ENCODE data around the gene POU6F2. TPM values are rescaled to one million over a fixed set of nuclear protein-coding genes. Genes with fewer than 3 reads are reported as not detected.

POU6F2 gene
- total RNA-seq, 5 donors from 2014 or later (not counting 1 experiment from before 2014, with no cell fraction given), result not detected

DNA sequence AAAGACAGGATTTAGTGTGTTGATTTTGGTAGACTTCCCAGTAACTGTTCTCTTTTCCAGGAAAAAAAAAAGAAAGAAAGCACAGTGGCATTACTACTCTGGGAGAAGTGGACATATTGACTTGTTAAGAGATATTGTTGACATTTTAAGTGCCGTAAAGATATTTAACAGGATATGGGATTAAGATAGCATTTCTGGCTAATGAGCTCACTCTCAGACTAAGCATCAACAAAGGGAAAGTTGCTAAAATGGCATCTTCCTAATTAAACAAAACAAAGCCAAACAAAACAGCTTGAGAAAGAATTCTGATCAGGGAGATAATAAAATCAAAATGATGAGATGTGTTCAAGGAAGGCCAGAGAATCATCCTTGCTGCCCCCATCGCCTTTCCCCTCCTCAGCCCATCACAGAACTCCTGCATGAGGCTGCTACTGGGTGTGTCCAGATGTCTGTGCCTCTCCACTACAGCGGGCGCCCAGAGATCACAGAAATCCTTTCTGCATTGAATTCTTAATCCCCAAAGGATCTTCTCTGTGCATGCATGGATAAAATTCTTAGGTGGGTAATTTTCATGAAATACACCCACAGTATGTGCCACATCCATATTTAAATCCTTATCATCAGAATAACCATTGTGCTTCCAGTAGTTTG, 270.5 kb downstream of the POU6F2 start:
- H3K9me3 Mint-ChIP-seq, result no peaks in the 10 kb centered on the region
- Histone ChIP-seq H3K4me3 (ENCODE audit: control insufficient read depth in 1 of 2, extremely low read depth in 1 of 2, low read length in 1 of 2) (no peak overlapping the region), H3K9me3 (no peaks in the 10 kb centered on the region), H3K36me3 (ENCODE audit: control insufficient read depth in 2 of 2, extremely low read depth in 1 of 2, insufficient read depth in 1 of 2, low read length in 1 of 2) (no peaks in the 10 kb centered on the region), H3K27ac (ENCODE audit: low read length) (no peak overlapping the region), H3K4me1 (ENCODE audit: control insufficient read depth in 1 of 2, extremely low read depth in 1 of 2, insufficient read depth in 2 of 2, low read length in 2 of 2) (no peaks in the 10 kb centered on the region), H3K27me3 (replicated peaks in 1 of 2; ENCODE audit: control insufficient read depth in 2 of 2, extremely low read depth in 1 of 2, insufficient read depth in 2 of 2, low read length in 1 of 2) (no peaks in the 10 kb centered on the region)
- no peak overlapping the region for H3K27ac Mint-ChIP-seq
- no peaks in the 10 kb centered on the region for H3K36me3 Mint-ChIP-seq
- ATAC-seq (replicated peaks in 1 of 4) (no peak), DNase-seq (no peak)
- no peak overlapping the region for H3K4me3 Mint-ChIP-seq
- WGBS (ENCODE audit: insufficient coverage), result no CpG with 5 or more reads among the region's 4 CpGs
- CTCF ChIA-PET, result no interaction called here
- peaks cover 0 to 12% of the 10 kb centered on the region in 2 donors for H3K27me3 Mint-ChIP-seq
- POLR2A ChIA-PET, result no interaction called here
- H3K4me1 Mint-ChIP-seq, result no peaks in the 10 kb centered on the region

DNA sequence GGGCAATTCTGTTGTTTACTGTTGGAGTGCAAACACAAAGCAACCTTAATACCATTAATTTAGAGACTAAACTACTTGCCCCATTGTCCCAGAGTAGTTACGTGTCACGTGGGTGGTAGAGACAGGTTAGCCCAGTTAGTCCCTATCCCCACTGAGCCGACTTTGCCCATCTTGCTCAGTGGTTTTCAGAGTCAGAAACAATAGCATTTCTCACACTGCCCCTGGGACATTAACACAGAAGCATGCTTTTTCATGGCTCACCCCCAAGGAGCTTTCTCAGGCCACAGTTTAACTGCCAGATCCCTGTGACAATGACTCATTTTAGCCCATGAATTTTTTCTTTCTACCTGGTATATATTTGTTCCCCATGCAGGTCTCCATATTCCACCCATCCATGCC, 271.0 kb downstream of the POU6F2 start:
- H3K9me3 Mint-ChIP-seq, result no peaks in the 10 kb centered on the region
- Histone ChIP-seq H3K27me3 (replicated peaks in 1 of 2; ENCODE audit: control insufficient read depth in 2 of 2, extremely low read depth in 1 of 2, insufficient read depth in 2 of 2, low read length in 1 of 2) (no peaks in the 10 kb centered on the region), H3K36me3 (ENCODE audit: control insufficient read depth in 2 of 2, extremely low read depth in 1 of 2, insufficient read depth in 1 of 2, low read length in 1 of 2) (no peaks in the 10 kb centered on the region), H3K4me3 (ENCODE audit: control insufficient read depth in 1 of 2, extremely low read depth in 1 of 2, low read length in 1 of 2) (no peak overlapping the region), H3K4me1 (ENCODE audit: control insufficient read depth in 1 of 2, extremely low read depth in 1 of 2, insufficient read depth in 2 of 2, low read length in 2 of 2) (no peaks in the 10 kb centered on the region), H3K27ac (ENCODE audit: low read length) (no peak overlapping the region), H3K9me3 (no peaks in the 10 kb centered on the region)
- no peaks in the 10 kb centered on the region for H3K4me1 Mint-ChIP-seq
- H3K4me3 Mint-ChIP-seq, result no peak overlapping the region
- POLR2A ChIA-PET, result no interaction called here
- 88% methylated on average over 3 of the region's 3 CpGs for WGBS (ENCODE audit: insufficient coverage)
- CTCF ChIA-PET, result no interaction called here
- ATAC-seq (replicated peaks in 1 of 4), result no peak
- no peaks in the 10 kb centered on the region for H3K36me3 Mint-ChIP-seq
- no peak for DNase-seq
- H3K27ac Mint-ChIP-seq, result no peak overlapping the region
- peaks cover 0 to 12% of the 10 kb centered on the region in 2 donors for H3K27me3 Mint-ChIP-seq

DNA sequence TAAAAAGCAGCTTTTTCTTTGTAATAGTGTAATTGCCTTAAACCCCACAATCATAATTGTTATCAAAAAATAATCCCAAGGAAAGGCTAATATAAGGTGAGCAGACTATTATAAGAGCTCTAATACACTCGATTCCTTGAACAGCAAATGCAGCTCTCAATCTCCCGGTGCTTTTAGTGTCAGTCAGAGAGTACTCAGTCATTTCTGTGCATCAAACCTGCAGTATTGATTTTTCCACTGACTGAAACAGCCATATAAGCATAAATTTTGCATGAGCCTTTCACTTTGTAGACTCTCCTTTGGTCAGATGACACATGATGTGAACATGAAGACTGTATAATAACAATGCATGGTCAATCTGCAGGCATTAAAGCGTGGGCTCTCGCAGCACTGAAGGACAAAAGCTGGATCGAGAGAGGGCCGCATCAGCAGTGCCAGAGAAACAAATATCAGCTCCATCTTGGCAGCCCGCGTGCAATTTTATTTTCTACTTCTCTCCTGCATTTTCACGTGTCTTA, 272.0 kb downstream of the POU6F2 start:
- Histone ChIP-seq H3K27ac (ENCODE audit: low read length) (no peak overlapping the region), H3K36me3 (ENCODE audit: control insufficient read depth in 2 of 2, extremely low read depth in 1 of 2, insufficient read depth in 1 of 2, low read length in 1 of 2) (no peaks in the 10 kb centered on the region), H3K4me1 (ENCODE audit: control insufficient read depth in 1 of 2, extremely low read depth in 1 of 2, insufficient read depth in 2 of 2, low read length in 2 of 2) (no peaks in the 10 kb centered on the region), H3K27me3 (replicated peaks in 1 of 2; ENCODE audit: control insufficient read depth in 2 of 2, extremely low read depth in 1 of 2, insufficient read depth in 2 of 2, low read length in 1 of 2) (no peaks in the 10 kb centered on the region), H3K4me3 (ENCODE audit: control insufficient read depth in 1 of 2, extremely low read depth in 1 of 2, low read length in 1 of 2) (no peak overlapping the region), H3K9me3 (no peaks in the 10 kb centered on the region)
- DNase-seq (no peak), ATAC-seq (replicated peaks in 1 of 4) (no peak)
- Mint-ChIP-seq H3K27me3 (peaks cover 0 to 12% of the 10 kb centered on the region in 2 donors), H3K36me3 (no peaks in the 10 kb centered on the region), H3K9me3 (no peaks in the 10 kb centered on the region), H3K4me1 (no peaks in the 10 kb centered on the region), H3K4me3 (no peak overlapping the region), H3K27ac (no peak overlapping the region)
- 83% methylated on average over 8 of the region's 9 CpGs for WGBS (ENCODE audit: insufficient coverage)
- POLR2A ChIA-PET, result no interaction called here
- CTCF ChIA-PET, result no interaction called here

- no peaks in the 10 kb centered on the region for H3K4me1 ChIP-seq (ENCODE audit: control insufficient read depth in 1 of 2, extremely low read depth in 1 of 2, insufficient read depth in 2 of 2, low read length in 2 of 2)
- no peak overlapping the region for H3K4me3 ChIP-seq (ENCODE audit: control insufficient read depth in 1 of 2, extremely low read depth in 1 of 2, low read length in 1 of 2)
- WGBS (ENCODE audit: insufficient coverage), result 100% methylated on average over 1 of the region's 4 CpGs
- no peaks in the 10 kb centered on the region for H3K36me3 ChIP-seq (ENCODE audit: control insufficient read depth in 2 of 2, extremely low read depth in 1 of 2, insufficient read depth in 1 of 2, low read length in 1 of 2)
- POLR2A ChIA-PET, result interaction anchor here in 1 of 2 donors (0.7 kb wide), 1 partner anchor 9 kb away, joined by 3 read pairs; no protein-coding TSS in a partner anchor
- Mint-ChIP-seq H3K9me3 (no peaks in the 10 kb centered on the region), H3K27ac (no peak overlapping the region), H3K27me3 (peaks cover 0 to 5% of the 10 kb centered on the region in 2 donors), H3K4me1 (no peaks in the 10 kb centered on the region), H3K36me3 (no peaks in the 10 kb centered on the region), H3K4me3 (no peak overlapping the region)
- CTCF ChIA-PET, result no interaction called here
- no peaks in the 10 kb centered on the region for H3K27me3 ChIP-seq (replicated peaks in 1 of 2; ENCODE audit: control insufficient read depth in 2 of 2, extremely low read depth in 1 of 2, insufficient read depth in 2 of 2, low read length in 1 of 2)
- no peaks in the 10 kb centered on the region for H3K9me3 ChIP-seq
- no peak overlapping the region for H3K27ac ChIP-seq (ENCODE audit: low read length)
- ATAC-seq (replicated peaks in 1 of 4) (no peak), DNase-seq (no peak)
These were observed 275.2 kb downstream of the POU6F2 start for GRCh38 chr7:39252916-39253315.

GRCh38 chr7:39259391-39260003, 281.8 kb downstream of the POU6F2 start:
- Mint-ChIP-seq H3K9me3 (no peaks in the 10 kb centered on the region), H3K27ac (no peak overlapping the region), H3K36me3 (no peaks in the 10 kb centered on the region), H3K27me3 (no peaks in the 10 kb centered on the region), H3K4me1 (no peaks in the 10 kb centered on the region), H3K4me3 (no peak overlapping the region)
- ATAC-seq (replicated peaks in 1 of 4) (no peak), DNase-seq (no peak)
- no peaks in the 10 kb centered on the region for H3K4me1 ChIP-seq (ENCODE audit: control insufficient read depth in 1 of 2, extremely low read depth in 1 of 2, insufficient read depth in 2 of 2, low read length in 2 of 2)
- H3K4me3 ChIP-seq (ENCODE audit: control insufficient read depth in 1 of 2, extremely low read depth in 1 of 2, low read length in 1 of 2), result no peak overlapping the region
- H3K27ac ChIP-seq (ENCODE audit: low read length), result no peak overlapping the region
- no peaks in the 10 kb centered on the region for H3K9me3 ChIP-seq
- no peaks in the 10 kb centered on the region for H3K36me3 ChIP-seq (ENCODE audit: control insufficient read depth in 2 of 2, extremely low read depth in 1 of 2, insufficient read depth in 1 of 2, low read length in 1 of 2)
- CTCF ChIA-PET, result no interaction called here
- 87% methylated on average over 7 of the region's 11 CpGs for WGBS (ENCODE audit: insufficient coverage)
- H3K27me3 ChIP-seq (replicated peaks in 1 of 2; ENCODE audit: control insufficient read depth in 2 of 2, extremely low read depth in 1 of 2, insufficient read depth in 2 of 2, low read length in 1 of 2), result peaks cover 0 to 3% of the 10 kb centered on the region in 2 experiments
- POLR2A ChIA-PET, result no interaction called here

- no peaks in the 10 kb centered on the region for H3K36me3 Mint-ChIP-seq
- no peak for DNase-seq
- ChIA-PET POLR2A (no interaction called here), CTCF (no interaction called here)
- no peaks in the 10 kb centered on the region for H3K4me1 ChIP-seq (ENCODE audit: control insufficient read depth in 1 of 2, extremely low read depth in 1 of 2, insufficient read depth in 2 of 2, low read length in 2 of 2)
- peaks cover 0 to 3% of the 10 kb centered on the region in 2 experiments for H3K27me3 ChIP-seq (replicated peaks in 1 of 2; ENCODE audit: control insufficient read depth in 2 of 2, extremely low read depth in 1 of 2, insufficient read depth in 2 of 2, low read length in 1 of 2)
- no peaks in the 10 kb centered on the region for H3K9me3 Mint-ChIP-seq
- H3K27me3 Mint-ChIP-seq, result no peaks in the 10 kb centered on the region
- no peak overlapping the region for H3K4me3 ChIP-seq (ENCODE audit: control insufficient read depth in 1 of 2, extremely low read depth in 1 of 2, low read length in 1 of 2)
- no peak overlapping the region for H3K4me3 Mint-ChIP-seq
- no peak overlapping the region for H3K27ac Mint-ChIP-seq
- H3K36me3 ChIP-seq (ENCODE audit: control insufficient read depth in 2 of 2, extremely low read depth in 1 of 2, insufficient read depth in 1 of 2, low read length in 1 of 2), result no peaks in the 10 kb centered on the region
- H3K27ac ChIP-seq (ENCODE audit: low read length), result no peak overlapping the region
- H3K9me3 ChIP-seq, result no peaks in the 10 kb centered on the region
- no peak for ATAC-seq (replicated peaks in 1 of 4)
- no peaks in the 10 kb centered on the region for H3K4me1 Mint-ChIP-seq
- 88% methylated on average over 2 of the region's 2 CpGs for WGBS (ENCODE audit: insufficient coverage)
These were observed 282.7 kb downstream of the POU6F2 start for GRCh38 chr7:39260279-39260844.

Data from T-cell (primary cell).